Measurements from ENCODE around the gene TLE1. TPM values are rescaled to one million over a fixed set of nuclear protein-coding genes. Genes with fewer than 3 reads are reported as not detected.

Gene TLE1
- total and polyA plus RNA-seq, 2 experiments from 2014 or later = 100 to 117 TPM

GRCh38 chr9:81601639-81602623 is 87.4 kb downstream of the TLE1 start:
- no peak for DNase-seq (ENCODE audit: low spot score)
- Histone ChIP-seq H3K4me2 (no peak overlapping the region), H3K4me3 (no peak overlapping the region), H4K20me1 (ENCODE audit: insufficient read depth, poor library complexity, severe bottlenecking) (no peaks in the 10 kb centered on the region), H3K4me1 (ENCODE audit: insufficient read depth) (peaks cover 15% of the 10 kb centered on the region), H3K9me3 (ENCODE audit: low read depth) (no peaks in the 10 kb centered on the region), H2AFZ (no peak overlapping the region), H3K36me3 (replicated peaks; ENCODE audit: insufficient read depth, low read depth) (peaks cover 5% of the 10 kb centered on the region), H3K27me3 (no peaks in the 10 kb centered on the region), H3K27ac (no peak overlapping the region), H3K9me2 (replicated peaks; ENCODE audit: insufficient read depth) (no peaks in the 10 kb centered on the region), H3K79me2 (peaks cover 42% of the 10 kb centered on the region)
- TF ChIP-seq EZH2 (IDR thresholded peaks at IDR 0.05; ENCODE audit: borderline replicate concordance) (no peak), CTCF (IDR thresholded peaks at IDR 0.05; ENCODE audit: poor library complexity) (no peak), EZH2phosphoT487 (IDR thresholded peaks at IDR 0.05; ENCODE audit: low read depth, severe bottlenecking, unreplicated experiment) (no peak)
- 86% methylated on average over 15 of the region's 15 CpGs for WGBS (ENCODE audit: low lambda C conversion rate, missing lambda C conversion rate)

DNA sequence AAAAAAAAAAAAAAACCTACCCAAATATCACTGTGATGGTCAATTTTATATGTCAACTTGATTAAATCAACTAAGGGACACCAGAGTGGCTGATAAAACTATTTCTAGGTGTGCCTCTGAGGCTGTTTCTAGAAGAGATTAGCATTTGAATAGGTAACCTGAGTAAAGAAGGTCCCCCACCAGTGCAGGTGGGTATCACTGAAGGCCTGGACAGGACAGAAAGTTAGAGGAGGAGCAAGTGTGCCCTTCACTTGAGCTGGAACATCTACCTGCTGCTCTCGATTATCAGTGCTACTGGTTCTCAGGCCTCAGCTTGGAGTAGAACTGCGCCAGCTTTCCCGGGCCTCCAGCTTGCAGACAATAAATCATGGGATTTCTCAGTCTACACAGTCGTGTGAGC is 88.7 kb downstream of the TLE1 start:
- peaks cover 15% of the 10 kb centered on the region for H3K4me1 ChIP-seq (ENCODE audit: insufficient read depth)
- H4K20me1 ChIP-seq (ENCODE audit: insufficient read depth, poor library complexity, severe bottlenecking) = no peaks in the 10 kb centered on the region
- no peak overlapping the region for H3K4me3 ChIP-seq
- H3K27ac ChIP-seq = no peak overlapping the region
- H3K79me2 ChIP-seq = peaks cover 39% of the 10 kb centered on the region
- H3K9me3 ChIP-seq (ENCODE audit: low read depth) = no peaks in the 10 kb centered on the region
- WGBS (ENCODE audit: low lambda C conversion rate, missing lambda C conversion rate) = 74% methylated on average over 4 of the region's 4 CpGs
- no peak for TF ChIP-seq CTCF (IDR thresholded peaks at IDR 0.05; ENCODE audit: poor library complexity)
- no peak overlapping the region for H2AFZ ChIP-seq
- no peaks in the 10 kb centered on the region for H3K9me2 ChIP-seq (replicated peaks; ENCODE audit: insufficient read depth)
- DNase-seq (ENCODE audit: low spot score) = no peak
- H3K36me3 ChIP-seq (replicated peaks; ENCODE audit: insufficient read depth, low read depth) = peaks cover 5% of the 10 kb centered on the region
- no peak overlapping the region for H3K4me2 ChIP-seq
- H3K27me3 ChIP-seq = no peaks in the 10 kb centered on the region

DNA sequence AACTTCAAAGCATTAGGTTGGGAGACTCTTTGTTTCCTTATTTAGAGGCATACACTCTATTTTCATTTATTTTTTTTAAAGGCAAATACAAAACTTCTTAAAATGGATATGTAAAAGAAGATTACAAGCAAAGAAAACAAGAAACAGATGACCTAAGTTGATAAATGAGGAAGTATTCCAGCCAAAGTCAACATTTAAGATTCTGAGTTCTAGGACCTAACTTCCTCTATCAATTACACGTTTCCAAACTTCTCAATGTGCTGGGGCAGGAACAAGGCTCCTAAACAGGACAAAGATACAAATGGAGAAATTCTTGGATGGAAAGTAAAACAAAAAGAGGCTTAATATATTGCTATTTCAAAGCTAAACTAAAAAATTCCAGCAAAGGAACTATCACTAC is 89.5 kb downstream of the TLE1 start:
- Histone ChIP-seq H3K9me3 (ENCODE audit: low read depth) (no peaks in the 10 kb centered on the region), H3K4me2 (no peak overlapping the region), H3K27me3 (no peaks in the 10 kb centered on the region), H3K4me1 (ENCODE audit: insufficient read depth) (peaks cover 12% of the 10 kb centered on the region), H3K36me3 (replicated peaks; ENCODE audit: insufficient read depth, low read depth) (peaks cover 5% of the 10 kb centered on the region), H4K20me1 (ENCODE audit: insufficient read depth, poor library complexity, severe bottlenecking) (no peaks in the 10 kb centered on the region), H3K4me3 (no peak overlapping the region), H3K27ac (no peak overlapping the region), H2AFZ (no peak overlapping the region), H3K9me2 (replicated peaks; ENCODE audit: insufficient read depth) (no peaks in the 10 kb centered on the region), H3K79me2 (peaks cover 39% of the 10 kb centered on the region)
- TF ChIP-seq CTCF (IDR thresholded peaks at IDR 0.05; ENCODE audit: poor library complexity) = no peak
- no peak for TF ChIP-seq EZH2 (IDR thresholded peaks at IDR 0.05; ENCODE audit: borderline replicate concordance)
- no peak for TF ChIP-seq EZH2phosphoT487 (IDR thresholded peaks at IDR 0.05; ENCODE audit: low read depth, severe bottlenecking, unreplicated experiment)
- no peak for DNase-seq (ENCODE audit: low spot score)
- WGBS (ENCODE audit: low lambda C conversion rate, missing lambda C conversion rate) = 56% methylated on average over 1 of the region's 1 CpG

Measured in hepatocyte (in vitro differentiated cells).